IPS-NIHi11 (cell line): ENCODE data around the gene PHEX.
"Not testable (repeated sequence)": the region's sequence is repeated elsewhere in the genome, so short reads cannot be mapped to it uniquely, and the experiment has no call there.

ENCODE experiments used
- DNase-seq: peaks from one replicate; pipeline ENCODE4 v3.0.0; 2012; ENCODE audit warnings: mixed read lengths, low spot score

The PHEX gene

DNA sequence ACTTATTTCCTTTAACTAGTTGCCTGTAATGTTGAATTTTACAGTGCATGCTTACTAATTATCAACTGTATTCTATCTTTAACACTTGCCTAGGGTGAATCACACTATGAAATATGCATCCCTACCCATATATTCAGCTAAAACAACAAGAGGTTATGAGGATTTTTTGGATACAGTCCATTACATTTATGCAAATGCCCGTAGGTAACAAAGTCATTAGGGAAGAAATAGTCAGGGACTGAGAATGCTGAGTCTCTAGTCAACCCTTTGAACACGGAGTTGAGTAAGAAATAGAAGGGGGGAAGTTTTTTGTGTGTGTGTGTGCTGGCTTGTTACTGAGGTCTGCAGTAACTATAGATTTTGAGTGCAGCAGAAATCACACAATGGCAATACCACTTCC lies 214.5 kb downstream of the PHEX start:
- DNase-seq, result no peak

GRCh38 chrX:22247169-22247568 lies 215.0 kb downstream of the PHEX start:
- DNase-seq, result no peak

- DNase-seq, result no peak
Observed at GRCh38 chrX:22248401-22248800, 216.3 kb downstream of the PHEX start.

- DNase-seq, result no peak
Observed at GRCh38 chrX:22249371-22249770, 217.2 kb downstream of the PHEX start.

GRCh38 chrX:22268706-22269105 lies 236.6 kb downstream of the PHEX start:
- no peak for DNase-seq

DNA sequence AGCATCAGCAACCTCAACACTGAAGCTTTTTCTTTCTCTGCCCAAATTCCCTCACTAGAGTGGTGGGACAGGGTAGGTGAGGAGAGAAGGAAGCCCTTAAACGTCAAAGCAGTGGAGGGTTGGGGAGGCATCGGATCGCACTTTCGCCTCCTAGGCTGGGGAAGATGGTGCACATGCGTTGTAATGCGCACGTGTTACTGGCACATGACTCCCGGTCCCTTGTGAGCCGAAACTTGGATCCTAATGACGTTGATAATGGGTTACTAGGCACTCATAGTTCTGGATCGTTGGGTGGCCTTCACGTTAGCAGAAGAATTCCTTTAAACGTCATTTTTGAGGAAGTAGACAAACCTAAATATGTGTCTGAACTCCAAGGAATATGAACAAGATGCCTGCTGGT lies 240.5 kb downstream of the PHEX start, which contains the start of gene CBLL2:
Gene CBLL2 (plus strand): TSS at position 301 of the 400 bp plus-strand sequence. CDS start 79 bp downstream, at position 380.
- DNase-seq, result no peak

DNA sequence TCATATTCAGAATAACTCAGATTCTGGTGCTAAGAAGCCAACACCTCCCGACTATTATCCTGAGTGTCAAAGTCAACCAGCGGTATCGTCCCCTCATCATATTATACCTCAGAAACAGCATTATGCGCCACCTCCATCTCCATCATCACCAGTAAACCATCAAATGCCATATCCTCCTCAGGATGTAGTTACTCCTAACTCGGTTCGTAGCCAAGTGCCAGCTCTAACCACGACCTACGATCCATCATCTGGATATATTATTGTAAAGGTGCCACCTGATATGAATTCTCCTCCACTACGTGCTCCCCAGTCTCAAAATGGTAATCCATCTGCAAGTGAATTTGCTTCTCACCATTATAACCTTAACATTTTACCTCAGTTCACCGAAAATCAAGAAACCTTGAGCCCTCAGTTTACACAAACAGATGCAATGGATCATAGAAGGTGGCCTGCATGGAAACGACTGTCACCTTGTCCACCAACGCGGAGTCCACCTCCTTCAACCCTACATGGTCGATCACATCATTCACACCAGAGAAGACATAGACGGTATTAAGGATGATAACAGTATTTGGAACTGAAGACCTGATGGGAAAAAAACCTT lies 241.7 kb downstream of the PHEX start:
- DNase-seq, result no peak

DNA sequence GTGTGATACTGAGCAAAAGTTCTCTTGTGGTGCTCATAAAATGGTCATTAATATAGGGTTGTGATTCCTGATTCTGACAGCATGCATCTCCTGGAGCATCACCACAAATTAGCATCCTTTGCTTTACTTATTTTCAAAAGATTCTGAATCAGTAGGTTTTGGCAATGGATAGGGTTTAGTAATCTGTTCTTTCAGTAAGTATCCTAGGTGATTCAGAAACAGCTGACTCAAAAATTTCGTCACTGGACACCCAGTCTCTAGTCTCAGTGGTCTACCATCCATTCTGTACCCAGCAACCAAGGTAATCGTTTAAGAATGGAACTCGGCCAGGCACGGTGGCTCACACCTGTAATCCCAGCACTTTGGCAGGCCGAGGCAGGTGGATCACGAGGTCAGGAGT lies 244.7 kb downstream of the PHEX start:
- no peak for DNase-seq

- peak; percentile 38 for DNase-seq
Observed at GRCh38 chrX:22278375-22278774, 246.2 kb downstream of the PHEX start.

DNA sequence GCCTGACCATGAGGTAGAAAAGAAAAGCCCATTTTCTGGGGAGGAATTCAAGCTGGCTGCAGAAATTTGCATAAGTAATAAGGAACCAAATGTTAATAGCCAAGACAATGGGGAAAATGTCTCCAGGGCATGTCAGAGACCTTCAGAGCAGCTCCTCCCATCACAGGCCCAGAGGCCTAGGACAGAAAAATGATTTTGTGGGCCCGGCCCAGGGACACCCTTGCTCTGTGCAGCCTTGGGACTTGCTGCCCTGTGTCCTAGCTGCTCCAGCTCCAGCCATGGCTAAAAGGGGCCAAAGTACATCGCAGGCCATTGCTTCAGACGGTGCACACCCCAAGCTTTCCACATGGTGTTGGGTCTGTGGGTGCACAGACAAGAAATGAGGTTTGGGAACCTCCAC lies 257.1 kb downstream of the PHEX start:
- DNase-seq, result not testable (repeated sequence)

GRCh38 chrX:22296871-22297270 lies 264.7 kb downstream of the PHEX start:
- DNase-seq, result no peak

- DNase-seq, result no peak
Observed at GRCh38 chrX:22300130-22300529, 268.0 kb downstream of the PHEX start.
